Spinal cord (tissue), 10 donors: Measurements from ENCODE around the gene KLHL2. TPM values are rescaled to one million over a fixed set of nuclear protein-coding genes. Genes with fewer than 3 reads are reported as not detected.
"Not testable (repeated sequence)": the region's sequence is repeated elsewhere in the genome, so short reads cannot be mapped to it uniquely, and the experiment has no call there.

ENCODE experiments used
- DNase-seq, 6 donors: peaks; one replicate each; pipeline versions ENCODE4 v3.0.0 to v3.0.0-alpha.2; 2013 to 2015; ENCODE audit warnings: low spot score in 6 of 6, low read depth in 4 of 6
- H3K27ac ChIP-seq: one replicate; pipeline ENCODE4 v1.5.1; 2013; ENCODE audit warnings: low read depth, low read length, control low read depth
- H3K27me3 ChIP-seq: one replicate; pipeline ENCODE4 v1.6.1; 2013; ENCODE audit warnings: low read length; ENCODE audit not compliant: control insufficient read depth, insufficient read depth
- H3K36me3 ChIP-seq: one replicate; pipeline ENCODE4 v1.6.1; 2013; ENCODE audit warnings: low read length; ENCODE audit not compliant: control insufficient read depth, insufficient read depth
- H3K4me1 ChIP-seq: one replicate; pipeline ENCODE4 v1.6.1; 2013; ENCODE audit warnings: low read length; ENCODE audit not compliant: control insufficient read depth, insufficient read depth
- H3K4me3 ChIP-seq: one replicate; pipeline ENCODE4 v1.5.1; 2013; ENCODE audit warnings: low read depth, low read length, control low read depth
- H3K9me3 ChIP-seq: one replicate; pipeline ENCODE4 v1.6.1; 2013; ENCODE audit warnings: low read length; ENCODE audit not compliant: control insufficient read depth, insufficient read depth
- WGBS: methylation state at CpG from one replicate; pipeline ENCODE4 v1.1.5; 2013; ENCODE audit warnings: missing lambda C conversion rate; ENCODE audit not compliant: insufficient coverage; 5-methylcytosine and 5-hydroxymethylcytosine counted together
- polyA plus RNA-seq, 2 donors: library from polyadenylated mRNA; unstranded; fragments of 120-200 nt; gene quantifications; one replicate each; pipeline ENCODE4 v1.2.1, GENCODE V29; 2013; ENCODE audit not compliant: insufficient read length in 2 of 2
- total RNA-seq, 2 donors: library from RNA; depleted of rRNA in 1 of 2; stranded (reverse); fragments of 120-200 nt in 1 of 2; fragments of >200 nt in 1 of 2; gene quantifications; one replicate each; pipeline versions ENCODE4 v1.2.3 to v1.2.4, GENCODE V29; 2013 to 2014
- donor health status: healthy.

KLHL2 gene
- total and polyA plus RNA-seq, 4 donors: 17.2 to 34.6 (median 27.9) TPM

- no peaks in the 10 kb centered on the region for H3K9me3 ChIP-seq
- no peak overlapping the region for H3K4me3 ChIP-seq
- DNase-seq: no peak
- 50% methylated on average over 1 of the region's 2 CpGs for WGBS
- H3K27ac ChIP-seq: no peak overlapping the region
- no peaks in the 10 kb centered on the region for H3K27me3 ChIP-seq
- H3K36me3 ChIP-seq: no peaks in the 10 kb centered on the region
- no peaks in the 10 kb centered on the region for H3K4me1 ChIP-seq
Measured at GRCh38 chr4:165222651-165222994, 15.3 kb downstream of the KLHL2 start.

GRCh38 chr4:165227401-165227800, 20.0 kb downstream of the KLHL2 start:
- WGBS: 100% methylated on average over 1 of the region's 2 CpGs
- not testable (repeated sequence) for H3K4me1 ChIP-seq, H3K9me3 ChIP-seq, H3K36me3 ChIP-seq, DNase-seq, H3K4me3 ChIP-seq, H3K27me3 ChIP-seq, H3K27ac ChIP-seq

- 77% methylated on average over 2 of the region's 4 CpGs for WGBS
- H3K4me3 ChIP-seq, DNase-seq, H3K9me3 ChIP-seq, H3K36me3 ChIP-seq, H3K27me3 ChIP-seq, H3K4me1 ChIP-seq, H3K27ac ChIP-seq: not testable (repeated sequence)
Measured at GRCh38 chr4:165229490-165230200, 22.3 kb downstream of the KLHL2 start.

- WGBS: 100% methylated on average over 1 of the region's 4 CpGs
- not testable (repeated sequence) for H3K9me3 ChIP-seq, H3K4me1 ChIP-seq, H3K4me3 ChIP-seq, H3K27ac ChIP-seq, H3K27me3 ChIP-seq, DNase-seq, H3K36me3 ChIP-seq
Measured at GRCh38 chr4:165232623-165233433, 25.5 kb downstream of the KLHL2 start.

GRCh38 chr4:165234766-165235165, 27.4 kb downstream of the KLHL2 start:
- Histone ChIP-seq H3K9me3 (no peaks in the 10 kb centered on the region), H3K4me3 (no peak overlapping the region), H3K27me3 (no peaks in the 10 kb centered on the region), H3K36me3 (no peaks in the 10 kb centered on the region), H3K27ac (no peak overlapping the region), H3K4me1 (no peaks in the 10 kb centered on the region)
- 93% methylated on average over 3 of the region's 5 CpGs for WGBS
- DNase-seq: no peak

GRCh38 chr4:165236852-165237251, 29.5 kb downstream of the KLHL2 start:
- no CpG with 5 or more reads among the region's 1 CpG for WGBS
- DNase-seq, H3K27ac ChIP-seq, H3K9me3 ChIP-seq, H3K4me3 ChIP-seq, H3K27me3 ChIP-seq, H3K36me3 ChIP-seq, H3K4me1 ChIP-seq: not testable (repeated sequence)

- H3K9me3 ChIP-seq, H3K4me1 ChIP-seq, H3K27me3 ChIP-seq, H3K27ac ChIP-seq, H3K36me3 ChIP-seq, DNase-seq, H3K4me3 ChIP-seq: not testable (repeated sequence)
- 67% methylated on average over 1 of the region's 5 CpGs for WGBS
Measured at GRCh38 chr4:165238041-165238640, 30.8 kb downstream of the KLHL2 start.

GRCh38 chr4:165240761-165241160, 33.4 kb downstream of the KLHL2 start:
- not testable (repeated sequence) for H3K9me3 ChIP-seq

GRCh38 chr4:165244148-165244547, 36.8 kb downstream of the KLHL2 start:
- DNase-seq, H3K27ac ChIP-seq, H3K4me1 ChIP-seq, H3K9me3 ChIP-seq, H3K36me3 ChIP-seq, H3K27me3 ChIP-seq, H3K4me3 ChIP-seq: not testable (repeated sequence)
- WGBS: 91% methylated on average over 1 of the region's 2 CpGs

More at GRCh38 chr4:165240761-165241160, 33.4 kb downstream of the KLHL2 start:
- not testable (repeated sequence) for H3K4me1 ChIP-seq, H3K36me3 ChIP-seq, H3K4me3 ChIP-seq, H3K27me3 ChIP-seq, H3K27ac ChIP-seq, DNase-seq
